ENCODE results near the gene ZBTB8OS.

DNA sequence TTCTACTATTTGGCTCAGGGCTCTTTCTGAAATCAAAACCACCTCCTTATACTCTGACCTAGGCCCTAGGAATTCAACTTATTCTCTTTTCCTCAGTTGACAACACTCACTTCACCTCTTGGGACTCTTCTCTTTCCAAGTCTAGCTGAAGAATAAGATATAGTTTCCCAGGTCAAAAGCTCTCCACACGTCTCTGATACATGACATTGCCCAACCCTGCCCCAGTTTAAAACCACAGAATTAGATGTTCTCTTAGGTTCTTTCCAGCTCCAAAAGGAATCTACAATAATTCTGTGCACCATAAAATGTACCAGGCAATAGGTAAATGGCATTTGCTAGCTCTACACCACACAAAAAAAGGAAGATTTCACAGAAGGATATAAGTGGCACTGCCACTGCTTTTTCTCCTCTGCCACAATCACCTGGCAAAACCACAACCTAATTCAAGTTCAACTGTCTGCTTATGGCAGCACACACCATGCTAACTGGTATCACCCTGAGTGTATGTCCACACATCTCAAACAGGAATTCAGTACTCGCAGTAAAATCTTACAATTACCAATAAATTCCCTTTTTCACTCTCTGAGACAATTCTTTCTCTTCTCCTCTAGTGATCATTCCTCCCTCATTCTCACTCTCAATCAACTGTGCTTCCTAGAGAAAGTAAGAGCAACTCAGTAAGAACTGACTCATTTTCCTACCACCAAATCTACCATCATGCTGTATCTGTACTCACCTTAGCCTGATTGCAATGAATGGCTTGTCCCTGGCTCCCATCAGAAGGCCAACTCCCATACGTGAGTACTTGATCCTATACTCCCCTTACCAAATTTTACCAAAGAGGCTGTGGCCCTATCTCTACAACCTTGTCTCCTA is 27.3 kb downstream of the ZBTB8OS start:
- no peak for TF ChIP-seq POLR2A (IDR thresholded peaks at IDR 0.05; ENCODE audit: low read length)
- no peak for TF ChIP-seq GATA1 (IDR thresholded peaks at IDR 0.05; ENCODE audit: low read depth, low read length)
